Upper lobe of right lung (tissue), 1 donor: ENCODE data around the gene MTHFD1L. TPM values are rescaled to one million over a fixed set of nuclear protein-coding genes. Genes with fewer than 3 reads are reported as not detected.

Experiments used
- ATAC-seq: fragments of 200-7000 bp; cut with Tn5 transposase; one replicate; pipeline ENCODE4 v1.9.1; 2020; ENCODE audit warnings: mild to moderate bottlenecking, moderate library complexity
- DNase-seq: peaks from one replicate; pipeline ENCODE4 v3.0.0-alpha.2; 2020
- H3K27ac ChIP-seq: fragments of 200-600 bp; one replicate; pipeline ENCODE4 v1.8.0; 2022
- H3K27me3 ChIP-seq: fragments of 200-600 bp; one replicate; pipeline ENCODE4 v1.8.0; 2022; ENCODE audit warnings: mild to moderate bottlenecking
- H3K36me3 ChIP-seq: fragments of 200-600 bp; one replicate; pipeline ENCODE4 v1.8.0; 2022
- H3K4me1 ChIP-seq: fragments of 200-600 bp; one replicate; pipeline ENCODE4 v1.8.0; 2022
- H3K4me3 ChIP-seq: fragments of 200-600 bp; one replicate; pipeline ENCODE4 v1.8.0; 2022; ENCODE audit warnings: mild to moderate bottlenecking
- H3K9me3 ChIP-seq: fragments of 200-600 bp; one replicate; pipeline ENCODE4 v1.8.0; 2022
- intact Hi-C: fragments of 100-400 bp; cut with DNase I; formaldehyde crosslinking; loops from one replicate; pipeline ENCODE4 v1.11.0; 2022
- total RNA-seq: library from RNA; stranded (reverse); fragmentation: NEBNext Ultra II Directional; extraction: Animal tissue kit (Norgen Biotek cat#: 25700); gene quantifications from one replicate; pipeline ENCODE4 v1.2.1, GENCODE V29; 2021
- TF ChIP-seq, protein P1 (sequence below): fragments of 200-600 bp; IDR thresholded peaks from one replicate; pipeline ENCODE4 v1.8.0; 2022; ENCODE audit warnings: antibody characterized with exemption
- donor health status: DM: no; HTN: yes; CAD: no; lungs with severe emphysema.

The MTHFD1L gene
- total RNA-seq, 1 donor from 2014 or later, result 27.9 TPM

DNA sequence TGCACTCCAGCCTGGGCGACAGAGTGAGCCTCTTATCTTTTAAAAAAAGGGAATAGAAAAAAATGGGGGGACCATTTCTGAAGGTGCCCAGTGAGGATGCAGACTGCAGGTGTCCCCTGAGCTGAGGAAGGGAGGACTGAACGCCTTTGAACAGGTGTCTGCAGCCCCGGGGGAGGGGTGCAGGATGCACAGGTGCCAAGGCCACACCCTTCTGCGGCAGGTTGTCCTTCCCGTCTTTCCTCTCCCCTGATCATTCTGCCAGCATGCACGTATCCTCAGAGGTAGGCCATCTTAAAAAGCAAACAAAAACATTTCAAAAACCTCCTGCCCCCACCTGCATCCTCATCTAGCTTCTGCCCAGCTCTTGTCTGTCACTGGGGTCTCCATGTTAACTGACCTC is 101.3 kb downstream of the MTHFD1L start:
- no peak for DNase-seq
- H3K4me1 ChIP-seq, result no peaks in the 10 kb centered on the region
- intact Hi-C loops, result no loop called here
- H3K27ac ChIP-seq, result no peak overlapping the region
- no peak for ATAC-seq
- TF ChIP-seq, protein P1, sequence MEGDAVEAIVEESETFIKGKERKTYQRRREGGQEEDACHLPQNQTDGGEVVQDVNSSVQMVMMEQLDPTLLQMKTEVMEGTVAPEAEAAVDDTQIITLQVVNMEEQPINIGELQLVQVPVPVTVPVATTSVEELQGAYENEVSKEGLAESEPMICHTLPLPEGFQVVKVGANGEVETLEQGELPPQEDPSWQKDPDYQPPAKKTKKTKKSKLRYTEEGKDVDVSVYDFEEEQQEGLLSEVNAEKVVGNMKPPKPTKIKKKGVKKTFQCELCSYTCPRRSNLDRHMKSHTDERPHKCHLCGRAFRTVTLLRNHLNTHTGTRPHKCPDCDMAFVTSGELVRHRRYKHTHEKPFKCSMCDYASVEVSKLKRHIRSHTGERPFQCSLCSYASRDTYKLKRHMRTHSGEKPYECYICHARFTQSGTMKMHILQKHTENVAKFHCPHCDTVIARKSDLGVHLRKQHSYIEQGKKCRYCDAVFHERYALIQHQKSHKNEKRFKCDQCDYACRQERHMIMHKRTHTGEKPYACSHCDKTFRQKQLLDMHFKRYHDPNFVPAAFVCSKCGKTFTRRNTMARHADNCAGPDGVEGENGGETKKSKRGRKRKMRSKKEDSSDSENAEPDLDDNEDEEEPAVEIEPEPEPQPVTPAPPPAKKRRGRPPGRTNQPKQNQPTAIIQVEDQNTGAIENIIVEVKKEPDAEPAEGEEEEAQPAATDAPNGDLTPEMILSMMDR, result no peak
- no peaks in the 10 kb centered on the region for H3K27me3 ChIP-seq
- no peaks in the 10 kb centered on the region for H3K9me3 ChIP-seq
- no peak overlapping the region for H3K4me3 ChIP-seq
- H3K36me3 ChIP-seq, result peaks cover 12% of the 10 kb centered on the region

DNA sequence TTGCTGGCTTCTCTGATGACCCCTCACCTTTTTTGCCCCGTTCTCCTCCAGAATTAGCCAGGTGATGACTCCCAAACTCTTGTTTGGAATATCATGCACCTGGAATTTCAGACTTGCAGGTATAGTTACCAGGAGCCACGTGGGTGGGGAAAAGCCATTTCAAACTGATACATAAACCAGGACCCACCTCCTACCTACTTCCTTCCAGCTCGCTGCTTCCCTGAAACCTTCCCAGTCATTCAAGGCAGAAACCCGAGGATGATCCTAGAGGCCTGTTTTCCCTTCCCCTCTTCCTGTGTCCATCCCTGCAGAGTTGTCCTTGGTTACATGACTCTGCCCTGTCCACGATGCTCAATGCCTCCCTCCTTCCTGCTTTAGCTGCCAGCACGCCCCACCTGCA is 101.9 kb downstream of the MTHFD1L start:
- intact Hi-C loops, result no loop called here
- DNase-seq (no peak), ATAC-seq (no peak)
- peaks cover 15% of the 10 kb centered on the region for H3K36me3 ChIP-seq
- H3K4me1 ChIP-seq, result no peaks in the 10 kb centered on the region
- TF ChIP-seq, protein P1, result no peak
- no peak overlapping the region for H3K4me3 ChIP-seq
- no peaks in the 10 kb centered on the region for H3K9me3 ChIP-seq
- no peaks in the 10 kb centered on the region for H3K27me3 ChIP-seq
- no peak overlapping the region for H3K27ac ChIP-seq

DNA sequence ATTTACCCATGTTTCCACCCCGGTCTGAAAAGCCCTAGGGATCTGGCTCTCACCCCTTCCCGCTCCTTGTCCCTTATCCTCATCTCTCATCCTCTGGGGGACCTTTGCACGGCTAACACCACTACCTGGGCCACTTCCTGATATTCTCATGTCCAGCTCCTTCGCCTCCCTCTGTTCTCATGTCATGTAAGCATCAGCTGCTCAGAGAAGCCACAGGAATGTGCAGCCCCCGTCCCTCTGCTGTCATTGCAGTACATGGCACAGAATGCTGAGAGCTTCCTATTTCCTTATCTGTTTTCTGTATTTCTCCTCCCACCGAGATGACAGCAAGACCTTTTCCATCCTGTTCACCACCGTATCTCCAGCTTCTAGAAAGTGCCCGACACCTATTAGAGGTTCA is 102.4 kb downstream of the MTHFD1L start:
- TF ChIP-seq, protein P1, result no peak
- H3K4me3 ChIP-seq, result no peak overlapping the region
- H3K36me3 ChIP-seq, result peaks cover 17% of the 10 kb centered on the region
- DNase-seq (no peak), ATAC-seq (no peak)
- intact Hi-C loops, result no loop called here
- no peaks in the 10 kb centered on the region for H3K27me3 ChIP-seq
- H3K27ac ChIP-seq, result no peak overlapping the region
- no peaks in the 10 kb centered on the region for H3K9me3 ChIP-seq
- no peaks in the 10 kb centered on the region for H3K4me1 ChIP-seq

DNA sequence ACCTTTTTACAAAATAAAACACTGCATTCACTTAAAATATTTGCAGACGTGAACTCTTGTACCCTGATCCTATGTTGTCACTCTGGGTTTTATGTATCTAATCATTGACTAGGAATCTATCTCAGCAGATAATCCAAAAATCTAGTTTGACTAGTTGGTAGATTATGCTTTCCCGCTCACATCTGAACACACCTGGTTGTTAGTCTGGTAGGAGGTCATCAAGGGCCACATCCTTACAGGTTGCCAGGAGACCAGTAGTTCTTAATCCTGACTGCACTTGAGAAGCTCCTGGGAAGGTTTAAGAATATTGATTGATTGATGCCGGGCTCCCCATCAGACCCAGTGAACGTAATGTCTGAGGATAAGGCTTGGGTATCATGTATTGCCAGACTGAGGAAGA is 104.4 kb downstream of the MTHFD1L start:
- Histone ChIP-seq H3K4me3 (no peak overlapping the region), H3K27me3 (no peaks in the 10 kb centered on the region), H3K9me3 (no peaks in the 10 kb centered on the region), H3K27ac (no peak overlapping the region), H3K36me3 (peaks cover 15% of the 10 kb centered on the region), H3K4me1 (no peaks in the 10 kb centered on the region)
- intact Hi-C loops, result no loop called here
- no peak for DNase-seq
- no peak for ATAC-seq
- TF ChIP-seq, protein P1, result no peak

DNA sequence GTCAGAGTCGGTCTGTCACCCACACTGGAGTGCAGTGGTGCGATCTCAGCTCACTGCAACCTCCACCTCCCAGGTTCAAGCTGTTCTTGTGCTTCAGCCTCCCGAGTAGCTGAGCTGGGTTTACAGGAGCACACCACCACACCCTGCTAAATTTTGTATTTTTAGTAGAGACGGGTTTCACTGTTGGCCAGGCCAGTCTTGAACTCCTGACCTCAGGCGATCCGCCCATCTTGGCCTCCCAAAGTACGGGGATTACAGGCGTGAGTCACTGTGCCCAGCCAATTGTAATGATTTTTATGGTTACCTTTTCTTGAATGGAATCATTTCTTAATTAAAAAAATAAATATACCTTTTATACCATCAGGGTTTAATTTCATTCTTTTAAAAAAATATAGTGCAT is 105.7 kb downstream of the MTHFD1L start:
- Histone ChIP-seq H3K4me1 (no peaks in the 10 kb centered on the region), H3K9me3 (no peaks in the 10 kb centered on the region), H3K36me3 (peaks cover 10% of the 10 kb centered on the region), H3K27me3 (no peaks in the 10 kb centered on the region), H3K27ac (no peak overlapping the region), H3K4me3 (no peak overlapping the region)
- intact Hi-C loops, result no loop called here
- DNase-seq (no peak), ATAC-seq (no peak)
- TF ChIP-seq, protein P1, result no peak

DNA sequence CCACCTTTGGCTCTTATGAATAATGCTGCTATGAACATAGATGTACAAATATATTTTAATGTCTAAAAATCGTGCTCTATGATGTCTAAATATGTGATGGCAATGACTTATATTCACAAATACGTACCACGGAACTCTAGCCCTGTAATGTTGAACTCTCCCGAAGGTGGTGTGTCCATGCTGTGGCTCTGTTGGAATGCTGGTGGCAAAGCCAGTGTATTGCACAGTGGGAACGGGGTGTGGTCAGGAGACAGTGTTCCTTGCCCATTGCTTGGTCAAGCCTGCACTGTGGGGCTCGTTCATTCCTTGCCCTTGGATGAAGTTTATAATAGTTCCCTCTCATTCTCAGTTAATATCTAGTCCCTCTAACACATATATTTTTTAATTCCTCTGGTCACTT is 109.6 kb downstream of the MTHFD1L start:
- Histone ChIP-seq H3K27ac (no peak overlapping the region), H3K9me3 (no peaks in the 10 kb centered on the region), H3K27me3 (no peaks in the 10 kb centered on the region), H3K4me1 (no peaks in the 10 kb centered on the region), H3K4me3 (no peak overlapping the region), H3K36me3 (peaks cover 10% of the 10 kb centered on the region)
- ATAC-seq (no peak), DNase-seq (no peak)
- TF ChIP-seq, protein P1, result no peak
- intact Hi-C loops, result no loop called here
